Measurements from ENCODE around the gene WNT16.
"Not testable (repeated sequence)": the region's sequence is repeated elsewhere in the genome, so short reads cannot be mapped to it uniquely, and the experiment has no call there.

The WNT16 gene

GRCh38 chr7:121307021-121307574 is 21.7 kb upstream of the WNT16 start:
- no peak for DNase-seq

DNA sequence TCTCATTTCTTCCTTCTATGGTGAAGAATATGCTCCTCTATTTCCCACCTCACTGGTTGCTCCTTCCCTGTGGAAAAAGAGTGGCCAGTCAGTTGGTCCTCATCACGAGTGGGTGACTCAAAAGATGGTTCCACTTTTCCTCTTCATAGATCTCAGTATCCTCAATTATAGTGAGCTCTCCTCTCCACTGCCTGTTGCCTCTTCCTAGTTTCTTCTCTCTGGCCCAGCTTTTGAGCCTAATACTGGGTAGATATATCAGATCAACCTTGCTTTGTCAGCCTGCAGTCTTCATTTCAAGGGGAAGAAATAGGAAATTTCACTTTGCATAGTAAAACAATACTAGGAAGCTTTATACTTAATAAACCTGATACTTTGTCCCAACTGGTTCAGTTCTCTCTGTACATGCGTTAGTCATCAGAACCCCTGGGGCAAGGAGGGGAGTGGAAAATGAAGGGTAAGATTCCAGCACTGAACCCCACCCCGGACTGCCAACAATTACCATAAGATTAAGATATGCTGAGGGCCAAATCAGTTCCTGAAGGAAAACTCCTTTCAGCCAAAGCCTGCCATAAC is 15.5 kb upstream of the WNT16 start:
- DNase-seq, result no peak

GRCh38 chr7:121313793-121314676 is 14.8 kb upstream of the WNT16 start:
- DNase-seq, result peak; percentile 79 to 84

DNA sequence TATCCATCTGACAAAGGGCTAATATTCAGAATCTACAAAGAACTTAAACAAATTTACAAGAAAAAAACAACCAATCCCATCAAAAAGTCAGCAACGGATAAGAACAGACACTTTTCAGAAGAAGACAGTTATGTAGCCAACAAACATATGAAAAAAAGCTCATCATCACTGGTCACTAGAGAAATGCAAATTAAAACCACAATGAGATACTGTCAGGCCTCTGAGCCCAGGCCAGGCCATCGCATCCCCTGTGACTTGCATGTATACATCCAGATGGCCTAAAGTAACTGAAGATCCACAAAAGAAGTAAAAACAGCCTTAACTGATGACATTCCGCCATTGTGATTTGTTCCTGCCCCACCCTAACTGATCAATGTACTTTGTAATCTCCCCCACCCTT is 13.6 kb upstream of the WNT16 start:
- not testable (repeated sequence) for DNase-seq

DNA sequence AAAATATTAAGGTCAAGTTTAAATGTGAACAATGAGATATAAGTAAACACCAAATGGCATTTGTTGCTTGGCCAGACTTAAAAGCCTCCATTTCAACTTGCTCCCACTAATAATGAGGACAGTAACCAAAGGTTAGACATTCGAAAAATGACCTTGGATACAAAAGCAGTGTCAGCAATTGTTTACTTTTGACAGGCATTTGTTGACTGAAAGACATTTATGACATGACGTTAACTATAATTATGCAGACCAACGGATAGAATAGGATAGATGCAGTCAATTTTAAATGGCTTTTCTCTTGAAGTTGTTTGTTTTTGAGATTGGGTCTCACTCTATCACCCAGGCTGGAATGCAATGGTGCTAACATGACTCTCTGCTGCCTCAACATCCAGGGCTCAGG is 6.3 kb upstream of the WNT16 start:
- DNase-seq, result no peak

DNA sequence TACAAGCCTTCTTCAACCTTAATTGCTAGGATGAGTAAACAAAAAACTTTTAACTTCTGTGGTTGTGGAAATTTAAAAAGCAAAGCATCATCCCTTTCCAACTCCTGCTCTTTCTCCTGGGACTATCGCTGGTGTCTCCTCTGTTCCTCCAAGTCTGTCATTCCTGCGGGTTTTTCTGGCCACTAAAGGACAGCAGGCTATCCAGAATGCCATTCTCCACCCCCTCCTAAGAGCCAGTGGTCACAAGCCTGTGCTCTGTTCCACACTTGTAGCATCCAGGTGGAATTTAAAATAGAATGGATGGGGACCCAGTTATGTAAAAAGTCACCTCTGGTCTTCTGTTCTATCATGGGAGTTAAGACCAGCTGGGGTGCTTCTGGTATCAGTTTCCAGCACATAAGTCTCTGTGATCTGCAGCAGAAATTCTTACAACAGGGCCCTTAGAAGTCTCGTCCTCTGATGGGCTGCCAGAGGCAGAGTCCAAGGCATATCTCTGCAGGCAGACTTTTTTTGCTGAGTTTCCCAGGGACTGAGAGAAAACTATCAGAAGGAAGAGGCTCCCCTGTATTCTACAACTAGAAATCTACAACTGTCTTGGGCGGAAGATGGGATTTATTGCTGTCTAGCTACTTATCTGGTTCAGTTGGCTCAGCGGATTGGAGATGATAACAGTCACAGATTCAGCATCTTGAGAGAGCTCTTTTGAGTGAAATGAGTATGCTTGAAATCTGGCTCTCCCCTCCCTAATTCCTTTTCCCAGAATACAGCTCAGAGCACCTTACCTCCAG is 5.1 kb upstream of the WNT16 start:
- no peak for DNase-seq

- no peak for DNase-seq
These were observed 1.1 kb upstream of the WNT16 start for GRCh38 chr7:121327671-121328070.

DNA sequence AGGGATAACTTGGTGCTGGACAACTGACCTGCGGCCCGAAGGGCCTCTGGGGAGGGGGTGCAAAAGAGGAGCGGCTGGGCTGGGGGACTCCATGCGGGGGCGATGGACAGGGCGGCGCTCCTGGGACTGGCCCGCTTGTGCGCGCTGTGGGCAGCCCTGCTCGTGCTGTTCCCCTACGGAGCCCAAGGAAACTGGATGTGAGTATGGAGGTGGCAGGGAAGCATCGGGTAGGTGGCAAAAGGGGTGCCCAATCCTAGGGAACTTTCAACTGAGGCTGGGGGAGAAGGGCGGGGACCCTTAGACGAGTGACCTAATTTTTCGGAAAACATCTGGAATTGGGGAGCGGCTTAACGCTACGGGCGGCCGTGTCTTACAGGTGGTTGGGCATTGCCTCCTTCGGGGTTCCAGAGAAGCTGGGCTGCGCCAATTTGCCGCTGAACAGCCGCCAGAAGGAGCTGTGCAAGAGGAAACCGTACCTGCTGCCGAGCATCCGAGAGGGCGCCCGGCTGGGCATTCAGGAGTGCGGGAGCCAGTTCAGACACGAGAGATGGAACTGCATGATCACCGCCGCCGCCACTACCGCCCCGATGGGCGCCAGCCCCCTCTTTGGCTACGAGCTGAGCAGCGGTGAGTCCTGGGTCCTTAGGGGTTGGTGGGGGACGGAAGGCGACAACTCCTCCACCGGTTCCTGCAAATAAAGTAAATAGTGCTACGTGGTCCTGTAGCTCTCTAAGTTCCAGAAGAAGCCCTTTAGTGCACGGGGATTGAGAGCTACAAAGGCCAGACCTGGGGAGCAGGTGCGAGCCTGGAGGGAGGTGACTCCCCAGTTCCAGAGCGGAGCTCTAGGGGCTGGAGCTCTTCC is 622 bp downstream of the WNT16 start:
- DNase-seq, result peak; percentile 52 to 88

- peak in 1 of 2 experiments; percentile 61 for DNase-seq
These were observed 1.4 kb downstream of the WNT16 start for GRCh38 chr7:121330053-121330833.

DNA sequence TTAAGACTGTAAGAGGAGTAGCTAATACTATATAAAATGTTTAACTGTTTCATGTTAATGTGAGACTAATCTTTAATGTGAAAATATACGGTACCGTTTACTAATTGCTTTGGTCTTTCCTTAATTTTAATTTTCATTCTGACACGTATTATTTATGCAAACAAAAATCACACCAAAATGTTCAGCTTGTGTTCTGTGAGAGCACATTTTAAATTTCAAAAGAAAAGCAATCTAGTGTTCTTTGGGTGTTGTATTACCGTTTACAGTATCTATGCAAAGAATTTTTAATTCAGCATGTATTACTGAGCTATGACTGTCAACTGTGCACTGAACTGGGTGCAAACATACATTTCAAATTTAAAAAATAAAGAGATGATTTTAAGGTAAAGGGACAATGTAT is 2.2 kb downstream of the WNT16 start:
- DNase-seq, result no peak

DNA sequence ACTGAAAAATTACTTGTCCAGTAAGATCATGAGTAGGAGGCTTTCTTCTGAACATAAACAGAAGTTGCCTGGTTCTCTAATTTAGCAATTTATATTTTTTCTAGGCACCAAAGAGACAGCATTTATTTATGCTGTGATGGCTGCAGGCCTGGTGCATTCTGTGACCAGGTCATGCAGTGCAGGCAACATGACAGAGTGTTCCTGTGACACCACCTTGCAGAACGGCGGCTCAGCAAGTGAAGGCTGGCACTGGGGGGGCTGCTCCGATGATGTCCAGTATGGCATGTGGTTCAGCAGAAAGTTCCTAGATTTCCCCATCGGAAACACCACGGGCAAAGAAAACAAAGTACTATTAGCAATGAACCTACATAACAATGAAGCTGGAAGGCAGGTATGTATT is 2.8 kb downstream of the WNT16 start:
- no peak for DNase-seq

DNA sequence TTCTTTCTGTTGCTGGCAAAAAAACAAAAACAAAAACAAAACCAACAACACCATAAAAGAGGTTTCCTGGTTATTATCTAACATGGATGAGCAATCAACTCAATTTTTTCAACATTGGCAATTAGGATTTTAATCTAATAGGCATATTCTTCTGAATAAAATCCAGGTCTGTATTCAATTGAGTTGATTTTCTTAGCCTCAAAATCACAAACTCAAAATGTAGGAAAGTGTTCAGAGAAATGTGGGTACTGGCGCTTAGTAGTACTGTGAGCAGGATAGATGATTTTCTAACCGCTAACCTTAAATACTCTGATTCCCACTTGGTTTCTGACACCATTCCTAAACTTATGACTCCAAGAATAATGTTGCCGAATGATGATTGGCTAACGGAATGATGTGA is 5.6 kb downstream of the WNT16 start:
- no peak for DNase-seq

DNA sequence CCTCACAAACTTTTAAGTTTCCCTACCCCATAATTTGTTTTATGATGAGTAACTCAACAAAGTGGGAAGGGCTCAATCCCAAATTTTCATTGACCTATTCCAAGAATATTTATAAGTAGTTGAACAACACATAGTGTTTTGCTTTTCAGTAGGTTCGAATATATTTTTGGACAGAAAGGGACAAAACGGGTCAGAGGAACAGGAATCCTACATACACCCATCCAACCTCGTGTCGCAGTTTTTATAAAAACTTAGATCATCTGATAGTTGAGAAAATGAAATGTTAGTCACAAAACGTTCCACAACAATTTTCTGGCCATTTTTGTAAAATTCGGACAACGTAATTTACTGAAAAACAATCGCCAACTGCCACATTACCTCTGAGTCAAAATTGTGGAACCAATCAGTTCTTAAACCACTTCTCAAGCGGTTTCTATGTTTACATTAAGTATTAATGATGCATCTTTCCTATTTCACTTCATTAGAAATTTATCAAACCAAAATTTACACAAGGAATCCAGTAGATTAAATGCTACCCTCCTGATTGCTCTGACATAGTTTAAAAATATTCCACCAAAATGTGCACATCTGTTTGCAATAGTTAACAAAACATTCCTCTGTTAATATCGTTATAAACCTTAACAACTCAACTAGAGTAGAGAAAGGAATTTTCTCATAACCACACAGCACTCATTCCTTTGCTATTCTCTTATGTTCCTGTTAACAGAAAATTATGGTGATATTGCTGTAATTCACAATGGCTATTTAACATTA is 6.3 kb downstream of the WNT16 start:
- no peak for DNase-seq

- no peak for DNase-seq
These were observed 7.8 kb downstream of the WNT16 start for GRCh38 chr7:121336579-121336978.

- DNase-seq, result peak in 1 of 2 experiments; percentile 54
These were observed 8.6 kb downstream of the WNT16 start for GRCh38 chr7:121337398-121337797.

GRCh38 chr7:121339082-121339481 is 10.3 kb downstream of the WNT16 start:
- no peak for DNase-seq

- DNase-seq, result no peak
These were observed 13.1 kb downstream of the WNT16 start for GRCh38 chr7:121341933-121342332.

- no peak for DNase-seq
These were observed 13.8 kb downstream of the WNT16 start for GRCh38 chr7:121342631-121343030.

- DNase-seq, result no peak
These were observed 14.5 kb downstream of the WNT16 start for GRCh38 chr7:121343302-121343701.

DNA sequence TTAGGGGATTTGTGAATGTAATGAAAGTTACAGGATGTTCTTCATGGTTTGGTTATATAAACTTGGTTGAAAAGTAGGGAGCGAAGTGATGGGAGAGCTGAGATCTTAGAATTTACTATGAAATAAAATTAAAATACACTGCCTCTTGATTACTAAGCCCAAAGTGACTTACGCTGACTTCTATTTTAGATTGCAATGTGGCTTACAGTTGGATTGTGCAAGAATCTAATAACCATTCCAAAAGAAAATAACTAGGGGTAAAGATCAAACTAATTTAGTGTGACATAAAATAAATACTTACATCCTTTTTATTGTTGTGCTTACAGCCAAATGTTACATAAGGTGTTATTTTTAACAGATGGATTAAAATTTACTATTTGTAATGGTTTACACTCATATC is 15.3 kb downstream of the WNT16 start:
- DNase-seq, result no peak

DNA sequence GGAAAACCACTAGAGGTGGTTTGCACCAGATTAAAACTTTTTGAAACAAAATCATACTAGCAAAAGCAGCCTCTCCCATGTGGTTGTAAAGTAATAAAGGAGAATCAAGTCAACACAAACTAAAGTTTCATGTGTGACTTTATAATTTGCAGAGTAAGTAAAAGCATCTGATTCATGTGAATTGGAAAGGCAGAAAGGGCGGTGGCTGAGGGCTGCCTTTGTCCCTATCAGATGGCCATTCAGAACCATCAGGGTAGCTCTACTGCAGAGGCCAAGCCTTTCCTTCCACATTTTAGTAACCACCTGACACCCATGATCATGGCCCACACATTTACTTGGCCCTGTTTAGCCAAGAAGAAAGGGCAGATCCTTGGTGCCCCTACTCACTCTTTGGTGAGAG is 15.7 kb downstream of the WNT16 start:
- DNase-seq, result no peak
